PC-9 (cell line): Measurements from ENCODE around the gene C4B.

Source experiments
- CTCF ChIP-seq: fragments of 200-600 bp; sonication (generic); conservative IDR thresholded peaks from 2 replicates; pipeline ENCODE4 v1.6.1; 2017; ENCODE audit warnings: mixed run types, antibody characterized with exemption, mild to moderate bottlenecking, moderate library complexity
- EZH2 ChIP-seq: fragments of 200-600 bp; sonication (generic); IDR thresholded peaks from 2 replicates; pipeline ENCODE4 v1.8.0; 2017; ENCODE audit warnings: antibody characterized with exemption, low read depth

- TF ChIP-seq CTCF (no peak), EZH2 (no peak)
Observed at GRCh38 chr6:32045811-32046449, 31.3 kb downstream of the C4B start.
